Panc1 (cell line): ENCODE measurements around the gene NTNG1. TPM values are rescaled to one million over a fixed set of nuclear protein-coding genes. Genes with fewer than 3 reads are reported as not detected.

Experiments
- ATAC-seq: fragments of 200-7000 bp; cut with Tn5 transposase; 2 replicates; pipeline ENCODE4 v1.9.1; 2020; ENCODE audit warnings: mild to moderate bottlenecking, moderate library complexity
- BruUV-seq: library from RNA; stranded (reverse); fragments of 400-500 nt; replicated peaks from 2 replicates; lab custom pipeline; 2021; lab: Mats Ljungman, UMichigan
- CTCF ChIA-PET: fragments of 300-600 bp; sonication (Branson Sonifier 250); formaldehyde crosslinking; loops from one replicate; lab custom pipeline; 2022; ENCODE audit warnings: antibody characterized with exemption; lab: Charles Lee
- POLR2A ChIA-PET: fragments of 300-600 bp; sonication (Branson Sonifier 250); formaldehyde crosslinking; loops from one replicate; lab custom pipeline; 2022; ENCODE audit warnings: antibody characterized with exemption; lab: Charles Lee
- DNase-seq: peaks from one replicate; pipeline ENCODE4 v3.0.0-alpha.2; 2010; ENCODE audit warnings: low read depth, low spot score
- H3K27ac ChIP-seq: 2 replicates; pipeline ENCODE4 v1.5.1; 2011; ENCODE audit warnings: mild to moderate bottlenecking, low read length, inconsistent platforms
- H3K27me3 ChIP-seq: fragments of 200-500 bp; sonication (Bioruptor generic); 2 replicates; pipeline ENCODE4 v1.6.0; 2014; ENCODE audit warnings: low read length, inconsistent platforms; ENCODE audit not compliant: control insufficient read depth, insufficient read depth
- H3K36me3 ChIP-seq: fragments of 200-500 bp; sonication (Bioruptor generic); 2 replicates; pipeline ENCODE4 v1.5.1; 2014; ENCODE audit warnings: inconsistent platforms, mild to moderate bottlenecking, low read length, moderate library complexity; ENCODE audit not compliant: control insufficient read depth, insufficient read depth
- H3K4me1 ChIP-seq: 2 replicates; pipeline ENCODE4 v1.5.1; 2011; ENCODE audit warnings: inconsistent platforms, mild to moderate bottlenecking, low read length, moderate library complexity; ENCODE audit not compliant: control insufficient read depth, insufficient read depth
- H3K4me3 ChIP-seq, 2 experiments: 2 replicates each; pipeline ENCODE4 v1.5.1; 2011 to 2012; ENCODE audit warnings: low read depth in 2 of 2, low read length in 2 of 2, mild to moderate bottlenecking in 2 of 2, inconsistent platforms in 1 of 2, moderate library complexity in 1 of 2
- H3K9me3 ChIP-seq: fragments of 200-500 bp; sonication (Bioruptor generic); 2 replicates; pipeline ENCODE4 v1.5.1; 2014; ENCODE audit warnings: low read depth, mild to moderate bottlenecking, inconsistent platforms, low read length, moderate library complexity; ENCODE audit not compliant: control insufficient read depth, insufficient read depth
- POLR2AphosphoS5 ChIP-seq: IDR thresholded peaks from 2 replicates; pipeline ENCODE4 v1.6.1; 2012; ENCODE audit warnings: mild to moderate bottlenecking, low read depth, low read length, moderate library complexity
- SIN3A ChIP-seq: IDR thresholded peaks from 2 replicates; pipeline ENCODE4 v1.6.1; 2012; ENCODE audit warnings: low read depth, mild to moderate bottlenecking, low read length, moderate library complexity, borderline replicate concordance; ENCODE audit not compliant: insufficient read depth
- TCF7L2 ChIP-seq: IDR thresholded peaks from 2 replicates; pipeline ENCODE4 v1.6.1; 2011; ENCODE audit warnings: mild to moderate bottlenecking, low read depth, low read length, inconsistent platforms
- in situ Hi-C: cut with HindIII; loops from 2 replicates; pipeline ENCODE4 v1.10.0; 2016; ENCODE audit warnings: low sequenced_read_pairs, low pct_unique_long_range_greater_than_20kb
- intact Hi-C: fragments of 100-400 bp; cut with micrococcal nuclease; formaldehyde crosslinking; loops from one replicate; pipeline ENCODE4 v1.10.0; 2022; ENCODE audit not compliant: unreplicated experiment
- total RNA-seq: library from RNA; stranded (reverse); gene quantifications from one replicate; pipeline ENCODE4 v1.2.1, GENCODE V29; 2021; ENCODE audit not compliant: unreplicated experiment
- TF ChIP-seq, protein P1 (sequence below): fragments of 450-650 bp; IDR thresholded peaks from 2 replicates; pipeline ENCODE4 v1.5.1; 2017; ENCODE audit warnings: mild to moderate bottlenecking
- TF ChIP-seq, protein P2 (sequence below), 2 experiments: IDR thresholded peaks; 2 replicates each; pipeline ENCODE4 v1.6.1; 2011 to 2012; ENCODE audit warnings: low read depth in 2 of 2, control low read depth in 1 of 2, low read length in 1 of 2, mild to moderate bottlenecking in 1 of 2, moderate library complexity in 1 of 2; ENCODE audit not compliant: insufficient read depth in 1 of 2

Gene NTNG1
- total RNA-seq, 1 experiment from 2014 or later: 0.13 TPM

DNA sequence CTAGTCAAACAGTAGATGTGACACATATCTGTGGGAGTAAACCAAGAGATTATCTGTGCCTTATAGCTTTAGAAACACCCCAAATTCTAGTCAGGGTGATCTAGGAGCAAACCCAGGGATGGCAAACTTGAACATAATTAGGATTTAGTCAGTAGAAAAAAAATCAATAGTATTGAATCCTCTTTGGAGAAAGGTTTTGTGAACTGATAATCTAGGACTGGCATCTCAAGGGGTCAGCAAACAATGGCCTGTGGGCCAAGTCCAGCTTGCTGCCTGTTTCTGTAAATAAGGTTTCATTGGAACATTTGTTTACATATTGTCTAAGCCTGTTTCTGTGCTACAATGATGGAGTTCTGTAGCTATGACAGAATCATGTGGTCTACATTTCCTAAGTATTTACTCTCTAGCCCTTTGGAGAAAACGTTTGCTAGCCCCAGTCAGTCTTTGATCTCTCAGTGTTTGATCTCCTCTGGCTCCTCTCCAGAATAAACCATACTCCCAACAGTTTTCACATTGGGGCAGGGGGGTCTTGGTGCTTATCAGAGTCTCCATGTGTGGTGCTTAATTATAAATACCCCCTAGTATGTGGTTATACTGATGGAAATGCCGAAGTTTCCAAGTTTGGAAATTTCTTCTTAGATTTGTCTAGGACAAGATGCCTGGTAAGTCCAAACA lies 385.8 kb downstream of the NTNG1 start:
- intact Hi-C loops: loop anchor here (10.0 kb wide), 1 partner anchor 252 kb away; no protein-coding TSS in a partner anchor
- ChIA-PET POLR2A (no interaction called here), CTCF (no interaction called here)
- no peaks in the 10 kb centered on the region for H3K9me3 ChIP-seq
- no peak for DNase-seq
- ATAC-seq: no peak
- H3K36me3 ChIP-seq: no peaks in the 10 kb centered on the region
- TF ChIP-seq POLR2AphosphoS5 (no peak), SIN3A (no peak), TCF7L2 (no peak)
- TF ChIP-seq, protein P1, sequence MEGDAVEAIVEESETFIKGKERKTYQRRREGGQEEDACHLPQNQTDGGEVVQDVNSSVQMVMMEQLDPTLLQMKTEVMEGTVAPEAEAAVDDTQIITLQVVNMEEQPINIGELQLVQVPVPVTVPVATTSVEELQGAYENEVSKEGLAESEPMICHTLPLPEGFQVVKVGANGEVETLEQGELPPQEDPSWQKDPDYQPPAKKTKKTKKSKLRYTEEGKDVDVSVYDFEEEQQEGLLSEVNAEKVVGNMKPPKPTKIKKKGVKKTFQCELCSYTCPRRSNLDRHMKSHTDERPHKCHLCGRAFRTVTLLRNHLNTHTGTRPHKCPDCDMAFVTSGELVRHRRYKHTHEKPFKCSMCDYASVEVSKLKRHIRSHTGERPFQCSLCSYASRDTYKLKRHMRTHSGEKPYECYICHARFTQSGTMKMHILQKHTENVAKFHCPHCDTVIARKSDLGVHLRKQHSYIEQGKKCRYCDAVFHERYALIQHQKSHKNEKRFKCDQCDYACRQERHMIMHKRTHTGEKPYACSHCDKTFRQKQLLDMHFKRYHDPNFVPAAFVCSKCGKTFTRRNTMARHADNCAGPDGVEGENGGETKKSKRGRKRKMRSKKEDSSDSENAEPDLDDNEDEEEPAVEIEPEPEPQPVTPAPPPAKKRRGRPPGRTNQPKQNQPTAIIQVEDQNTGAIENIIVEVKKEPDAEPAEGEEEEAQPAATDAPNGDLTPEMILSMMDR: no peak
- H3K4me3 ChIP-seq: no peak overlapping the region
- H3K27me3 ChIP-seq: no peaks in the 10 kb centered on the region
- no TSS peak for BruUV-seq
- no peak overlapping the region for H3K27ac ChIP-seq
- H3K4me1 ChIP-seq: no peaks in the 10 kb centered on the region
- in situ Hi-C loops: no loop called here

DNA sequence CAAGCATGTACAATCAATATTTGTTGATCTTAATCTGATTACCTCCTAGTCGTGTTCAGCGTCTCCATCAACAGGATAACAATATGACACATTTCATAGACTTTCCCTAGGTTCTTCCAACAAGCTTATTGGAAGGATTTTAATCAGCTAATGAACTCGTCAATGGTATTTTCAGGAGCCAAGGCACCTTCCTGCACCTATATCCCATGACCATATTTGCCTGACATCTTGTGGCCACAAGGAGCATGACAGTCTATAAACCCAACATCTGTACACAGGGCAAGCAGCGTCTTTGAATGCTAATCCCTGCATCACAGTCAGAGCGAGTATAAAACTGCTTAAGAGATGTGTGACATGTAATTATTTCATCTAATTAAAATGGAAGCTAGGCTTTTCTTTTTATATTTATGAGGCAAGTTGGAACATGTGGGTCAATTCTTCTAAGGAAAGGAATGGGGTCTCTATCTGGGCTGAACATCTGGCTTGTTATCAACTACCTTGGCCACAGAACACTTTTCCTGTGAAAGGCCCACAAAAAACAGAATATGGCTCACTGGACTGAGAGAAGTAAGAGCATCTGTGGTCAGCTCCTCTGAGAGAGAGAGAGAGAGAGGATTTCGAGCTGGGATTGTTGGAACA lies 388.8 kb downstream of the NTNG1 start:
- Histone ChIP-seq H3K27ac (no peak overlapping the region), H3K4me1 (no peaks in the 10 kb centered on the region), H3K36me3 (no peaks in the 10 kb centered on the region), H3K9me3 (no peaks in the 10 kb centered on the region), H3K27me3 (no peaks in the 10 kb centered on the region), H3K4me3 (no peak overlapping the region)
- DNase-seq: peak; percentile 35
- intact Hi-C loops (loop anchor here (5.0 to 10.0 kb wide), 2 partner anchors 223 to 255 kb away; no protein-coding TSS in a partner anchor), in situ Hi-C loops (no loop called here)
- BruUV-seq: no TSS peak
- TF ChIP-seq SIN3A: no peak
- TF ChIP-seq, protein P1: peak; percentile 75
- POLR2A ChIA-PET: no interaction called here
- CTCF ChIA-PET: interaction anchor here (0.6 kb wide), 1 partner anchor 16 kb away, joined by 4 read pairs; no protein-coding TSS in a partner anchor
- peak; percentile 86 for ATAC-seq

DNA sequence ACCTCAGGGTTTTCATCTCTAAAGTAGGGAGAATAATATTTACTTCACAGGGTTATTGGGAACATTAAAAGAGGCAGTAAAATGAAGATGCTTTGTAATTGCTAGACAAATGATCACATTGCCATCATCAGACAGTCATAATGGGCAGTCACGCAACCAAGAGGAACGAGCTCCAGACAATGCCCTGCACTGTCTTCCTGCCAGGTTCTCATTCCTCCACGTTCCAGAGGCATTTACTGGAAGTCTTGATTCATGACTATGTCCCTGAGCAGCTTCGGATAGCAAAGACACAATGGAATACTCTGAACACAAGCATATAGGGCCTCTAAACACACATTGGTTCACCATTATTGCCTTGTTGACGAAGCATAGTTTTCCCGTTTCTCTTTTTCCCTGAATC lies 389.7 kb downstream of the NTNG1 start:
- H3K27ac ChIP-seq: no peak overlapping the region
- CTCF ChIA-PET: no interaction called here
- in situ Hi-C loops: no loop called here

More for the DNA sequence above, 389.7 kb downstream of the NTNG1 start:
- POLR2A ChIA-PET: interaction anchor here (0.6 kb wide), 1 partner anchor 1222 kb away, joined by 3 read pairs; no protein-coding TSS in a partner anchor
- DNase-seq (no peak), ATAC-seq (no peak)
- Histone ChIP-seq H3K9me3 (no peaks in the 10 kb centered on the region), H3K4me3 (no peak overlapping the region), H3K27me3 (no peaks in the 10 kb centered on the region), H3K4me1 (no peaks in the 10 kb centered on the region), H3K36me3 (no peaks in the 10 kb centered on the region)
- BruUV-seq: no TSS peak
- no peak for TF ChIP-seq SIN3A
- TF ChIP-seq, protein P1: no peak
- no peak for TF ChIP-seq POLR2AphosphoS5
- TF ChIP-seq TCF7L2: no peak
- TF ChIP-seq, protein P2, sequence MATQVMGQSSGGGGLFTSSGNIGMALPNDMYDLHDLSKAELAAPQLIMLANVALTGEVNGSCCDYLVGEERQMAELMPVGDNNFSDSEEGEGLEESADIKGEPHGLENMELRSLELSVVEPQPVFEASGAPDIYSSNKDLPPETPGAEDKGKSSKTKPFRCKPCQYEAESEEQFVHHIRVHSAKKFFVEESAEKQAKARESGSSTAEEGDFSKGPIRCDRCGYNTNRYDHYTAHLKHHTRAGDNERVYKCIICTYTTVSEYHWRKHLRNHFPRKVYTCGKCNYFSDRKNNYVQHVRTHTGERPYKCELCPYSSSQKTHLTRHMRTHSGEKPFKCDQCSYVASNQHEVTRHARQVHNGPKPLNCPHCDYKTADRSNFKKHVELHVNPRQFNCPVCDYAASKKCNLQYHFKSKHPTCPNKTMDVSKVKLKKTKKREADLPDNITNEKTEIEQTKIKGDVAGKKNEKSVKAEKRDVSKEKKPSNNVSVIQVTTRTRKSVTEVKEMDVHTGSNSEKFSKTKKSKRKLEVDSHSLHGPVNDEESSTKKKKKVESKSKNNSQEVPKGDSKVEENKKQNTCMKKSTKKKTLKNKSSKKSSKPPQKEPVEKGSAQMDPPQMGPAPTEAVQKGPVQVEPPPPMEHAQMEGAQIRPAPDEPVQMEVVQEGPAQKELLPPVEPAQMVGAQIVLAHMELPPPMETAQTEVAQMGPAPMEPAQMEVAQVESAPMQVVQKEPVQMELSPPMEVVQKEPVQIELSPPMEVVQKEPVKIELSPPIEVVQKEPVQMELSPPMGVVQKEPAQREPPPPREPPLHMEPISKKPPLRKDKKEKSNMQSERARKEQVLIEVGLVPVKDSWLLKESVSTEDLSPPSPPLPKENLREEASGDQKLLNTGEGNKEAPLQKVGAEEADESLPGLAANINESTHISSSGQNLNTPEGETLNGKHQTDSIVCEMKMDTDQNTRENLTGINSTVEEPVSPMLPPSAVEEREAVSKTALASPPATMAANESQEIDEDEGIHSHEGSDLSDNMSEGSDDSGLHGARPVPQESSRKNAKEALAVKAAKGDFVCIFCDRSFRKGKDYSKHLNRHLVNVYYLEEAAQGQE (IDR thresholded peaks at IDR 0.05; ENCODE audit: insufficient read depth in 1 of 2, low read depth in 2 of 2, low read length in 1 of 2): no peak
- intact Hi-C loops: loop anchor here (5.0 kb wide), 1 partner anchor 222 kb away; no protein-coding TSS in a partner anchor
